GM19372 (cell line): ENCODE results near the gene PGGHG.
"Not testable (repeated sequence)": the region's sequence is repeated elsewhere in the genome, so short reads cannot be mapped to it uniquely, and the experiment has no call there.

Source experiments
- ATAC-seq: cut with Tn5 transposase; IDR thresholded peaks from one replicate; pipeline ENCODE4 v1.9.1; 2021; ENCODE audit warnings: mild to moderate bottlenecking, low read depth, moderate library complexity; ENCODE audit not compliant: unreplicated experiment

PGGHG gene

GRCh38 chr11:311013-311748, 22.3 kb downstream of the PGGHG start:
- not testable (repeated sequence) for ATAC-seq

- ATAC-seq, result no peak
Observed at GRCh38 chr11:312092-312816, 23.3 kb downstream of the PGGHG start.

DNA sequence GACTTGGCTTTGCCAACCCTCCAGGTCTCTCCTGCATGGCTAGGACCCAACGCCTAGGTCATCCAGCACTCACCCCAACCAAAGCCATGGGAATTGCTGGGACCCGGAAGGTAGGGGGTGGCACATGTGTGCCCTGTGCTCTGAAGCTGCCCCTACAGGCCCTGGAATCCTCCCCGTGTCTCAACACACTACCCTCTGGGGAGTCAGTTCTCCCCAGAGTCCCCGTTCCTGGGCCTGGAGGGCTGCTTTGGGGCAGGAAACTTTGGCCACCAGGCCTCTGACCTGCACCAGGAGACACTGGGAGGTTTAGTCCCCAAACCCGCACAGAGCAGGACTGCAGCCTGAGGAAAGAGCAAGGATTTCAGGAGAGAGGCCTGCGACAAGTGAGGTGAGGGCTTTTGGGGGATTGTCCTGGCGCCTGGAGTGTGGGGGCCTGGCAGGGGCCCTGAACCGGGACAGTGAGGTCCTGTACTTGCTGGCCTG, 24.4 kb downstream of the PGGHG start:
- ATAC-seq, result no peak

- ATAC-seq, result no peak
Observed at GRCh38 chr11:313787-314553, 25.0 kb downstream of the PGGHG start, which contains the start of gene IFITM1. Gene IFITM1, plus strand, starts transcription at chr11:314040. Its CDS starts 131 bp downstream, at chr11:314171.

- ATAC-seq, result not testable (repeated sequence)
Observed at GRCh38 chr11:314554-314875, 25.6 kb downstream of the PGGHG start.

- ATAC-seq, result no peak
Observed at GRCh38 chr11:315051-315481, 26.1 kb downstream of the PGGHG start.

DNA sequence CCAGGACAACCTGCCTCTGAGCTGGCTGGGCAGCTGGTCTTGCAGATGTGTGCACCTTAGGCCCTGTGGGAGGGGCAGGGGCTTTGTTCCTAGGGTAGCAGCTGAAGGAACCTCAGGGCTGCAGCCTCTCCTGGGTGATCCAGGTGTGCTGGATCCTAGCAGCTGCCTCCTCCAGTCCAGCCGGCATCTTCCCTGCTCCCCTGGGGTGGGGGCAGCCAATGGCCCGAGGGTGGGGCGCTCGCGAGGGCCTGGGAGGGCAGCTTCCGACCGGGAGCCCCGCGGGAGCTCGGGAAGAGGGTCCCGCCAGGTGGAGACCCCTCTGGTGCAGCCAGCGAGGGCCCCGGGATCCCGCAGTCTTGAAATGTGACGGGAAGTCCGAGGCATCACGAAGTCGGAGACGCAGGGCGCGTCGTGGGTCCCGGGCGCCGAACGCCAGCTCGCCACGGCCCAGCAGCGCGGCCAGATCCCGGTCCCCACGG, 26.6 kb downstream of the PGGHG start:
- no peak for ATAC-seq

- ATAC-seq, result no peak
Observed at GRCh38 chr11:316031-316701, 27.2 kb downstream of the PGGHG start.

GRCh38 chr11:316891-317301, 28.0 kb downstream of the PGGHG start:
- ATAC-seq, result no peak

DNA sequence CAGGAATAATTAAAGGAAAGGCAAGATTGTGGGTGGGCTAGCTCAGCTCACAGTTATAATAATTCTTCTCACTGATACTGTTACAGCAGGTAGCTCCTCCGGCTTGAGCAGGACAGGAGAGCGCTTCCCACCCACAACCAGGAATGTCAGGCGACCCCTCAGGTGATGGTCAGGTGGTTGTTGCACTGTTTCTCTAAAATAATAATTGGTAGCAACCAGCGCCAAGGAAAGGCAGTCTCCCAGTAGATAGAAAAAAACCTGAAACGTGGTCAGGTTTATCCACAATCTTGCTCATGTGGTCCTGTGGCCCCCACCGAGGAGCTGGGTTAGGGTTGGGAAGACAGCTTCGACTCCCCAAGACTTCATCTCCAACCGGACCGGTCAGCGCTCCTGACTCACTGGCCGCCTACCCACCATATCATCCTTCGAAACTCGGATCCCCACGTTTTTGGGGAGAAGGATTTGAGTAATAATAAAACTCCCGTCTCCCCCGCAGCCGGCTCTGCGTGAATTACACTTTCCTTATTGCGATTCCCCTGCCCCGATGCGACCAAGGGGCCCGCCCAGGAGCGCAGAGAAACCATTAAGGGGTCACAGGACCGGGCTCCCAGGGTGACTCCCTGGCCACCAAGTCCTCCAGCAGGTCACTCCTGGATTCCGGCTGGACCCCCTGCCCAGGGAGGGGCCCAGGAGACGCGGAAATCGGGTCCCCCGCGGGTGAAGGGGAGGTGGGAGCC, 28.9 kb downstream of the PGGHG start:
- not testable (repeated sequence) for ATAC-seq

DNA sequence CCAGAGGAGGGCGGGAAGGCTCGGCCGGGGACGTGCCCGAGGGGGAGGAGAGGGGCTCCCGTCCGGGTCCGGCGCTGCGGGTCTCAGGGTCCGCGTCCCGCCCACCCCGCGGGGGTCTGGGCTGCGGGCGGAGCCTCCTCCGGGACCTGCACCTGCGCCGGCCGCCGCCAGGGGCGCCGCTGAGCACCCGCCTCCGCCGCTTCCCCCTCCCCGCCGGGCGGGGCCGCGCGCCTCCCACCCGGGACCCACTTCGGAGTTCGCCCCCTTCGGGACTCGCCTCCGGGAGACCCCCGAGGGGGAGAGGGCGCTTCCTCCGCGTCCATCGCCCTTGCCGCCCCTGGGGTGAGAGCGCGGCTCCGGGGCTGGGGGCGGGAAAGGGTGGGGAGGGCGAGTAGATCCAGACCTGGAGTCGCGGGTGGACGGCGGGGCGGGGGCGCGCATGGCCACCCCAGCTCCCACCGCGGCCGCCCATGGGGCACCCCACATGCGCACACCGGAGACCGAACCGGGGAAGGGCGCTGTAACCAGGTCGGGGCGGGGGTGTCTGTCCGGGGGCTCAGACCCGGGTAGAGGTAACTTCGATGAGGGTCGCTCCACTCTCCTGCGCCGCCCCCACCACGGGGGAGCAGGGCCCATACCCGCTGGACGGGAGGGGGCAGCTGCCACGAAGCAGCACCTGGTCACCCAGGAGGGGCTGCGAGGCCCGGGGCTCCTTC, 29.6 kb downstream of the PGGHG start:
- not testable (repeated sequence) for ATAC-seq

DNA sequence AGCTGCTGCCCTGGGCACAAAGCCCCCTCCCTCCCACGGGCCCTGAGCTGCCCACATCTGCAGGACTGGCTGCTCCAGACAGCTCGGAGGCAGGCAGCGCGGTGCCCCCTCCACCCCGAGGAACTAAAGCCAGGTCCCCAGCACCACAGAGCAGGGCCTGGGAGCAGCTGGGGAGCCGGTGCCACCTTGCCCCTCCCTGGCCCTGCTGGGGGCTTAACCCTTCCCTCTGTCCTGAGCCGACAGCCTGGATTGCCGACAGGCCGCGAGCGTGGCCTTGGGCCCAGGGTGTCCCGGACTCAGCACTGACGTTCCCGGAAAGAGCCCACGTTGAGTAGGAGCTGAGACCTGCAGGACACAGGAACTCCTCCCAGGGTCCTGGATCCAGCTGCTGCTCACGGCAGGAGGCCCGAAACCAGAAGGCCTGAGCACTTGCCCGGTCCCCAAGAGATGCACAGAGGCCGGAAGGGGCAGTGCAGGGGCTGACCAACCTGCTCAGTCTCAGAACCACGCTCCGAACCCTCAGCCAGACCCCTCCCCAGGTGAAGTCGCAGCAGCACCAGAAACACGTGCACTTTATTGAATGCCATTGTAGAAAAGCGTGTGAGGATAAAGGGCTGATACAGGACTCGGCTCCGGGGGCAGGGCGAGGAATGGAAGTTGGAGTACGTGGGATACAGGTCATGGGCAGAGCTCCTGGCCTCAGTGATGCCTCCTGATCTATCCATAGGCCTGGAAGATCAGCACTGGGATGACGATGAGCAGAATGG, 30.4 kb downstream of the PGGHG start:
- not testable (repeated sequence) for ATAC-seq

- not testable (repeated sequence) for ATAC-seq
Observed at GRCh38 chr11:319888-320273, 31.0 kb downstream of the PGGHG start.

DNA sequence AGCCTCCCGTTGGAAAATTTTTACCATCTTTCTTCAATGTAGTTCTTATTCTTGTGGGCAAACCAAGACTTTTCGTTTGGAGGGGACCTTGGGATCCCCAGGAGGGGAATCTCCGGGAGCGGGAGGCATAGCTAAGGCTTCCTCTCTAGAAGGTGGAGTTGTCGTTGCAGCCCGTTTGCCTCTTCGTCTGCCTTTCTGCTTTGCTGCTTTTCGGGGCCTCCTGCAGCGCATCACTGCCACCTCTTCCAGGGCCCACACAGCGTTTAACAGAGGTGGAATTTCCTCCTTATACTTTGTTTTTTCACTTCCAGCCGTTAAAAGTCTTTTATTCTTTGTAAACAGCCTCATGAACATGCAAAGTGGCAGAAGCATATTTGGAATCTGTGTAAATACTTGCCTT, 35.2 kb downstream of the PGGHG start:
- ATAC-seq, result no peak

- not testable (repeated sequence) for ATAC-seq
Observed at GRCh38 chr11:324593-325517, 35.9 kb downstream of the PGGHG start.

GRCh38 chr11:325796-326591, 37.1 kb downstream of the PGGHG start:
- ATAC-seq, result no peak

DNA sequence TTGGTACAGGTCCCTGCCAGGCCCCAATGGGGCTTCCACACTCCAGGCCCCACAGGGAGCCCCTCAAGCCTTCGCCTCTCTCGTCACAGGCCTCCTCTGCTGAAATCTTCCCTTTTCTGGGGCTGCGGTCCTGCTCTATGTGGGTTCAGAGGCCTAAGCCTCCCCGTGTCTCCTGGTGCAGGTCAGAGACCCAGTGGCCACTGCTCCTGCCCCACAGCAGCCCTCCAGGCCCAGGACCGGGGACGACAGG, 37.6 kb downstream of the PGGHG start:
- ATAC-seq, result peak; percentile 16
